CD4-positive, alpha-beta T cell treated with Interleukin-6 at 100 ng/mL for 8 hours (primary cell): ENCODE data around the gene ABCE1.
"Not testable (repeated sequence)": the region's sequence is repeated elsewhere in the genome, so short reads cannot be mapped to it uniquely, and the experiment has no call there.

Experiments
- DNase-seq: peaks from one replicate; pipeline ENCODE4 v3.0.0-alpha.2; 2020; ENCODE audit warnings: mixed read lengths, low spot score

The ABCE1 gene

GRCh38 chr4:145102619-145103018 is 4.5 kb downstream of the ABCE1 start:
- DNase-seq, result no peak

- no peak for DNase-seq
Measured at GRCh38 chr4:145103496-145103895, 5.4 kb downstream of the ABCE1 start.

- no peak for DNase-seq
Measured at GRCh38 chr4:145107126-145107525, 9.0 kb downstream of the ABCE1 start.

- no peak for DNase-seq
Measured at GRCh38 chr4:145108128-145108527, 10.0 kb downstream of the ABCE1 start.

GRCh38 chr4:145125396-145125795 is 27.3 kb downstream of the ABCE1 start:
- no peak for DNase-seq

- DNase-seq, result no peak
Measured at GRCh38 chr4:145130130-145130529, 32.0 kb downstream of the ABCE1 start.

GRCh38 chr4:145130788-145131399 is 32.8 kb downstream of the ABCE1 start:
- DNase-seq, result no peak

- DNase-seq, result no peak
Measured at GRCh38 chr4:145131848-145132247, 33.7 kb downstream of the ABCE1 start.

- no peak for DNase-seq
Measured at GRCh38 chr4:145132511-145133098, 34.5 kb downstream of the ABCE1 start.

- DNase-seq, result not testable (repeated sequence)
Measured at GRCh38 chr4:145136219-145136618, 38.1 kb downstream of the ABCE1 start.

- DNase-seq, result no peak
Measured at GRCh38 chr4:145148980-145149379, 50.9 kb downstream of the ABCE1 start.

GRCh38 chr4:145153181-145153903 is 55.2 kb downstream of the ABCE1 start:
- no peak for DNase-seq

GRCh38 chr4:145153904-145154298 is 55.8 kb downstream of the ABCE1 start:
- no peak for DNase-seq

- no peak for DNase-seq
Measured at GRCh38 chr4:145154573-145154972, 56.5 kb downstream of the ABCE1 start.

GRCh38 chr4:145155268-145155870 is 57.3 kb downstream of the ABCE1 start:
- no peak for DNase-seq

- no peak for DNase-seq
Measured at GRCh38 chr4:145156986-145157385, 58.9 kb downstream of the ABCE1 start.

GRCh38 chr4:145161549-145161948 is 63.4 kb downstream of the ABCE1 start:
- no peak for DNase-seq

- DNase-seq, result no peak
Measured at GRCh38 chr4:145167887-145168286, 69.8 kb downstream of the ABCE1 start.

GRCh38 chr4:145168581-145169187 is 70.6 kb downstream of the ABCE1 start:
- DNase-seq, result no peak

- no peak for DNase-seq
Measured at GRCh38 chr4:145170223-145170622, 72.1 kb downstream of the ABCE1 start.

- DNase-seq, result no peak
Measured at GRCh38 chr4:145171911-145172310, 73.8 kb downstream of the ABCE1 start.

GRCh38 chr4:145176641-145177432 is 78.7 kb downstream of the ABCE1 start:
- DNase-seq, result no peak
